Activated naive CD4-positive, alpha-beta T cell treated with anti-CD3 and anti-CD28 coated beads, Interleukin-2, amount 10 ng/mL, durations not matched to agents 7 days and 5 days (primary cell): ENCODE results near the gene OSBPL2.

Source experiments
- CTCF ChIA-PET: fragments of 350-600 bp; sonication (Branson Sonifier 250); formaldehyde crosslinking; loops from one replicate; lab custom pipeline; 2021; ENCODE audit warnings: antibody characterized with exemption; lab: Charles Lee
- DNase-seq: peaks from one replicate; pipeline ENCODE4 v3.0.0-alpha.2; 2020
- H3K27ac Mint-ChIP-seq: one replicate; pipeline ENCODE4 v1.8.0; 2021; ENCODE audit warnings: mild to moderate bottlenecking, moderate library complexity, mixed read lengths
- H3K27me3 Mint-ChIP-seq: one replicate; pipeline ENCODE4 v1.8.0; 2021; ENCODE audit warnings: mild to moderate bottlenecking, mixed read lengths
- H3K36me3 Mint-ChIP-seq: one replicate; pipeline ENCODE4 v1.8.0; 2021; ENCODE audit warnings: mixed read lengths
- H3K4me1 Mint-ChIP-seq: one replicate; pipeline ENCODE4 v1.8.0; 2021; ENCODE audit warnings: mixed read lengths
- H3K4me3 Mint-ChIP-seq: one replicate; pipeline ENCODE4 v1.8.0; 2021; ENCODE audit warnings: mild to moderate bottlenecking, moderate library complexity, mixed read lengths
- H3K9me3 Mint-ChIP-seq: one replicate; pipeline ENCODE4 v1.8.0; 2021; ENCODE audit warnings: mixed read lengths

OSBPL2 gene

GRCh38 chr20:62280303-62280702 is 42.0 kb downstream of the OSBPL2 start:
- CTCF ChIA-PET: no interaction called here
- Mint-ChIP-seq H3K27me3 (no peaks in the 10 kb centered on the region), H3K9me3 (no peaks in the 10 kb centered on the region), H3K27ac (no peak overlapping the region), H3K36me3 (peaks cover 20% of the 10 kb centered on the region), H3K4me3 (no peak overlapping the region), H3K4me1 (no peaks in the 10 kb centered on the region)
- DNase-seq: no peak

GRCh38 chr20:62281161-62281933 is 43.0 kb downstream of the OSBPL2 start:
- CTCF ChIA-PET: no interaction called here
- H3K36me3 Mint-ChIP-seq: peaks cover 22% of the 10 kb centered on the region
- no peaks in the 10 kb centered on the region for H3K4me1 Mint-ChIP-seq

DNA sequence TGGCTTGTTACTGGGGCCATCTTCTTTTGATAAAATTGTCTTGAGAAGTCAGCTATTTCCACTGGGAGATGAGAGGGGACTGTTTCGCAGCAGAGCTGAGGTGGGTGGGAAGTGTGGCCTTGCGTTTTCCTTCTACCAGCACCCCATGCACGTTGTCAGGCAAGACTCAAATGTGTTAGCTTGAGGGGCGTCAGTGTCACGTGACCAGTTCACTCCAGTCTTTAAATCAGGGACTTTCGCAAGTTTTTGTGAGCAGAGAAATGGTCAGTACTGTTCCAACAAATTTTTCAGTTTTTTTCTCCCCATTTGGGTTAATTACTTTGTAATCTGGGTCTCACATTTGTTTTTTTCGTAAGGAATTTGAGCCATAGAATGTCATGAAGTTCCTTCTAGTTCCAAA is 43.8 kb downstream of the OSBPL2 start:
- Mint-ChIP-seq H3K27me3 (no peaks in the 10 kb centered on the region), H3K9me3 (no peaks in the 10 kb centered on the region), H3K4me1 (no peaks in the 10 kb centered on the region), H3K27ac (no peak overlapping the region), H3K4me3 (no peak overlapping the region), H3K36me3 (peaks cover 25% of the 10 kb centered on the region)
- no peak for DNase-seq
- CTCF ChIA-PET: no interaction called here

More at GRCh38 chr20:62281161-62281933, 43.0 kb downstream of the OSBPL2 start:
- Mint-ChIP-seq H3K27me3 (no peaks in the 10 kb centered on the region), H3K9me3 (no peaks in the 10 kb centered on the region), H3K27ac (no peak overlapping the region), H3K4me3 (no peak overlapping the region)
- DNase-seq: no peak

DNA sequence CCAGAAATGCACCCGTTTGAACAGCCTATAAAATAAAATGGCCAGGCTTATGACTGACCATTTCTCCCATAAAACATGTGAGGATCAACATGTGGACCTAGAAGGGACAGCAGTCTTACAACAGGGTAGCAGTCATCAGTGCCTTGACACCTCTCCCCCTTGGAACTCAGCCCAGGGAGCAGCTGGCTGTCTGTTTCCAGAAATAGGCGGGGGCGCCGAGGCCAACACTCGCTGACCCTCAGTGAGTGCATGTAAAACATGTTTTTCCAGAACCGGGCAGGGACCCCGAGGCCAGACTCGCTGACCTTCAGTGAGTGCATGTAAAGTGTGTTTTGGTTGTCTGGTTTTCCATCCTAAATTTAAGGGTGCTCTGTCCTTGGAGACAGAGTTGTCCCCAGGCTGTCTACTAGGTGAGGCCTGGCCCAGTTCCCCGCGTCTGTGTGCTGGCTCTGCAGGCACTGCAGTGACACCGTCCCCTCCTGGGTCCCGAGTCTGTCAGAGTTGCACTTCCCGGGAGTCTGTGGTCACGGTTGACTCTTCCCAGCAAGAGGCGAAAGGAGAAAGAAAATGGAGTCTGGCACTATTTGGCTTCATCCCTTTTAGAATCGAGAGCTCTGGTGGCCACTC is 44.7 kb downstream of the OSBPL2 start:
- Mint-ChIP-seq H3K4me3 (no peak overlapping the region), H3K27me3 (no peaks in the 10 kb centered on the region), H3K36me3 (peaks cover 25% of the 10 kb centered on the region), H3K27ac (no peak overlapping the region), H3K9me3 (no peaks in the 10 kb centered on the region), H3K4me1 (no peaks in the 10 kb centered on the region)
- DNase-seq: no peak
- CTCF ChIA-PET: no interaction called here

DNA sequence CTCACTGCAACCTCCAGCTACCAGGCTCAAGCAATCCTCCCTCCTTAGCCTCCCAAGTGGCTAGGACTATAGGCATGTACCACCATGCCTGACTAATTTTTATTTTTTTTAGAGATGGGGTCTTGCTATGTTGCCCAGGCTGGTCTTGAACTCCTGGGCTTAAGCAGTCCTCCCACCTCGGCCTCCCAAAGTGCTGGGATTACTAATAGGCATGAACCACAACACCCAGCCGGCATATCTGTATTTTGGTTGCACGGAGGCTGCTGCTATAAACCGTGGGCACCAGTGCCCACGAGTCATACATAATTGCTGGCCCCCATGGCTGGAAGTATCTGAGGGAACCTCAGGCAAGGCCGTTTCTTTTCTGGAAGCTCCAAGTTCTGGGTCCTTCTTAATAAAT is 46.1 kb downstream of the OSBPL2 start:
- CTCF ChIA-PET: no interaction called here
- H3K27me3 Mint-ChIP-seq: no peaks in the 10 kb centered on the region
- peaks cover 21% of the 10 kb centered on the region for H3K36me3 Mint-ChIP-seq
- no peaks in the 10 kb centered on the region for H3K4me1 Mint-ChIP-seq
- DNase-seq: no peak
- H3K27ac Mint-ChIP-seq: no peak overlapping the region
- H3K9me3 Mint-ChIP-seq: no peaks in the 10 kb centered on the region
- H3K4me3 Mint-ChIP-seq: no peak overlapping the region

GRCh38 chr20:62285151-62285550 is 46.8 kb downstream of the OSBPL2 start:
- Mint-ChIP-seq H3K27me3 (no peaks in the 10 kb centered on the region), H3K4me1 (no peaks in the 10 kb centered on the region), H3K27ac (no peak overlapping the region), H3K4me3 (no peak overlapping the region), H3K36me3 (peaks cover 19% of the 10 kb centered on the region), H3K9me3 (no peaks in the 10 kb centered on the region)
- DNase-seq: no peak
- CTCF ChIA-PET: no interaction called here

DNA sequence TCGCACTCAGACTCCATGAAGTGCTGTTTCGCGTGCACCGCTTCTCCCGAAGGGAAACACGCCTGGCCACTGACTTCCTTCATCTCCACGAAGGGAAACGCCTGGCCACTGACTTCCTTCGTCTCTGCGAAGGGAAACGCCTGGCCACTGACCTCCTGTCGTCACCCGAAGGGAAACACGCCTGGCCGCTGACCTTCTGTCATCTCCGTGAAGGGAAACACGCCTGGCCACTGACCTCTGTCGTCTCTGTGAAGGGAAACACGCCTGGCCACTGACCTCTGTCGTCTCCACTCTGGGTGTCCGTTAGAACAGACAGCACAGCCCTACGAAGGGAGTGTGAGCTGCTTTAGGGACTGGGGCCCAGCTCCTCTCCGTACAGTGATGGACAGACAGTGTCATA is 47.4 kb downstream of the OSBPL2 start:
- CTCF ChIA-PET: interaction anchor here (0.6 kb wide), 1 partner anchor 105 kb away, joined by 3 read pairs; no protein-coding TSS in a partner anchor
- DNase-seq: no peak
- no peaks in the 10 kb centered on the region for H3K4me1 Mint-ChIP-seq
- peaks cover 19% of the 10 kb centered on the region for H3K36me3 Mint-ChIP-seq
- H3K9me3 Mint-ChIP-seq: no peaks in the 10 kb centered on the region
- no peak overlapping the region for H3K27ac Mint-ChIP-seq
- H3K4me3 Mint-ChIP-seq: no peak overlapping the region
- H3K27me3 Mint-ChIP-seq: no peaks in the 10 kb centered on the region

GRCh38 chr20:62286493-62287064 is 48.3 kb downstream of the OSBPL2 start:
- no peaks in the 10 kb centered on the region for H3K27me3 Mint-ChIP-seq
- H3K36me3 Mint-ChIP-seq: peaks cover 18% of the 10 kb centered on the region
- DNase-seq: no peak
- CTCF ChIA-PET: no interaction called here
- H3K9me3 Mint-ChIP-seq: no peaks in the 10 kb centered on the region
- peak overlapping the region; percentile 55 for H3K27ac Mint-ChIP-seq
- H3K4me1 Mint-ChIP-seq: peaks cover 3% of the 10 kb centered on the region
- H3K4me3 Mint-ChIP-seq: no peak overlapping the region

DNA sequence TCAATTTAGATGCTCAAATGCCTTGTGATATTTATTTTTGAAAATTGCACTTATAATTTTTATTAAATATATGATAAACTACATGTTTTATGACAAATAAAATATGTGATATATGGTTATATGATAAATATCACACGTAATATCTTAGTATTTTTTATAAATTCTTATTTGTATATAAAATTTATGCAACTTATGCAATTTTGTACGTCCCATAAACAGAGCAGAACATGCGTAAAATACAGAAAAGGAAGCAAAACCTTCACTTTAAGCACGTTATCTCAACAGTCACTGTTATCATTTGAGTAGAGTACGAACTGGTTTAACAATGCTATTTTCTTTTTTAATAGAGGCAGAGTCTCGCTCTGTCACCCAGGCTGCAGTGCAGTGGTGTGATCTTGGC is 48.8 kb downstream of the OSBPL2 start:
- H3K9me3 Mint-ChIP-seq: no peaks in the 10 kb centered on the region
- DNase-seq: no peak

GRCh38 chr20:62287759-62288534 is 49.6 kb downstream of the OSBPL2 start:
- Mint-ChIP-seq H3K4me1 (peaks cover 8% of the 10 kb centered on the region), H3K4me3 (no peak overlapping the region), H3K9me3 (no peaks in the 10 kb centered on the region), H3K36me3 (peaks cover 16% of the 10 kb centered on the region), H3K27me3 (no peaks in the 10 kb centered on the region), H3K27ac (no peak overlapping the region)
- CTCF ChIA-PET: no interaction called here
- DNase-seq: no peak

More for the DNA sequence above, 48.8 kb downstream of the OSBPL2 start:
- CTCF ChIA-PET: no interaction called here
- Mint-ChIP-seq H3K36me3 (peaks cover 14% of the 10 kb centered on the region), H3K4me1 (peaks cover 6% of the 10 kb centered on the region), H3K4me3 (no peak overlapping the region), H3K27ac (no peak overlapping the region), H3K27me3 (no peaks in the 10 kb centered on the region)

DNA sequence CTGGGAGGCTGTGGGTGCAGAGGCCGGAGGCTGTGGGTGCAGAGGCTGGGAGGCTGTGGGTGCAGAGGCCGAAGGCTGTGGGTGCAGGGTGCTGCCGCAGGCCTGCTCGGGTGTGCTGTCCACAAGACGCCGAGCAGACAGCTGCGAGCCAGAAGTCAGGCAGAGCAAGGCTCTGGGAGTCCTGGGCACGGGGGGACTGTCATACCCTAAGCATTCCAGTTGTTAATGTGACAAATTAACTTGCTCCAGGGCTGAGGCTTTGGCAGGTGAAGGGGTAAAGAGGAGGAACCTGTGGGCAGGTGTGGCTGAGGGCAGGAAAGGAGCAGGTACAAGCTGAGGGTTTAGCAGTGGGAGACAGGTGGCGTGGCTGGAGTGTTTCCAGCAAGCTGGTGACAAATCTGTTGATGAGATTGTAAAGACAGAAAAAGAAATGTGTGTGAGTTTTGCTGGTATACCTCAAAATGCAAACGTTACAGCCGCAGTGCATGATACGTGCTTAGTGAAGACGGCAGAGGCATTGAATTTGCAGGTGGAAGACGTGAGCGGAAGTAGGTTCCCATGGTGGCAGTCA is 50.3 kb downstream of the OSBPL2 start:
- CTCF ChIA-PET: no interaction called here
- no peak overlapping the region for H3K27ac Mint-ChIP-seq
- peaks cover 10% of the 10 kb centered on the region for H3K4me1 Mint-ChIP-seq

DNA sequence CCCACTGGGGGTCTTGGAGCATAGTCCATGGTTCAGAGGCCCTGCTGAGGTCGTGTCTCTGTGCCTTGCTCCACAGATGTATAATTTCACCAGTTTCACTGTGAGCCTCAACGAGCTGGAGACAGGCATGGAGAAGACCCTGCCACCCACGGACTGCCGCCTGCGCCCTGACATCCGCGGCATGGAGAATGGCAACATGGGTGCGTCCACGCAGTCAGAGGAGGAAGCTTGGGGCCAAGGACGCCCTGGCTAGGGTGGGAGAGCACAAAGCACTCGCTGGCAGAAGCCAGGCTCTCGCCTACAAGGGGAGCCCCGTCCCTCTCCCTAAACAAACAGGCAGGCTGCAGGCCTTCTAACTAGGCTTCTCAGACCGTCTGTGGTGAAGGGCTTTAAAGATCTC is 50.8 kb downstream of the OSBPL2 start:
- peak overlapping the region; percentile 11 for H3K27ac Mint-ChIP-seq
- DNase-seq: no peak
- no peak overlapping the region for H3K4me3 Mint-ChIP-seq
- peaks cover 10% of the 10 kb centered on the region for H3K4me1 Mint-ChIP-seq
- CTCF ChIA-PET: no interaction called here
- H3K9me3 Mint-ChIP-seq: no peaks in the 10 kb centered on the region
- peaks cover 16% of the 10 kb centered on the region for H3K36me3 Mint-ChIP-seq
- H3K27me3 Mint-ChIP-seq: no peaks in the 10 kb centered on the region

More for the DNA sequence above, 50.3 kb downstream of the OSBPL2 start:
- DNase-seq: no peak
- H3K9me3 Mint-ChIP-seq: no peaks in the 10 kb centered on the region
- no peaks in the 10 kb centered on the region for H3K27me3 Mint-ChIP-seq
- H3K36me3 Mint-ChIP-seq: peaks cover 13% of the 10 kb centered on the region
- H3K4me3 Mint-ChIP-seq: no peak overlapping the region

GRCh38 chr20:62289898-62290297 is 51.6 kb downstream of the OSBPL2 start:
- DNase-seq: no peak
- CTCF ChIA-PET: no interaction called here
- peaks cover 10% of the 10 kb centered on the region for H3K4me1 Mint-ChIP-seq
- H3K27ac Mint-ChIP-seq: no peak overlapping the region
- no peaks in the 10 kb centered on the region for H3K9me3 Mint-ChIP-seq
- peaks cover 16% of the 10 kb centered on the region for H3K36me3 Mint-ChIP-seq
- H3K4me3 Mint-ChIP-seq: no peak overlapping the region
- no peaks in the 10 kb centered on the region for H3K27me3 Mint-ChIP-seq
